ENCODE data around the gene PSD4.

PSD4 gene

DNA sequence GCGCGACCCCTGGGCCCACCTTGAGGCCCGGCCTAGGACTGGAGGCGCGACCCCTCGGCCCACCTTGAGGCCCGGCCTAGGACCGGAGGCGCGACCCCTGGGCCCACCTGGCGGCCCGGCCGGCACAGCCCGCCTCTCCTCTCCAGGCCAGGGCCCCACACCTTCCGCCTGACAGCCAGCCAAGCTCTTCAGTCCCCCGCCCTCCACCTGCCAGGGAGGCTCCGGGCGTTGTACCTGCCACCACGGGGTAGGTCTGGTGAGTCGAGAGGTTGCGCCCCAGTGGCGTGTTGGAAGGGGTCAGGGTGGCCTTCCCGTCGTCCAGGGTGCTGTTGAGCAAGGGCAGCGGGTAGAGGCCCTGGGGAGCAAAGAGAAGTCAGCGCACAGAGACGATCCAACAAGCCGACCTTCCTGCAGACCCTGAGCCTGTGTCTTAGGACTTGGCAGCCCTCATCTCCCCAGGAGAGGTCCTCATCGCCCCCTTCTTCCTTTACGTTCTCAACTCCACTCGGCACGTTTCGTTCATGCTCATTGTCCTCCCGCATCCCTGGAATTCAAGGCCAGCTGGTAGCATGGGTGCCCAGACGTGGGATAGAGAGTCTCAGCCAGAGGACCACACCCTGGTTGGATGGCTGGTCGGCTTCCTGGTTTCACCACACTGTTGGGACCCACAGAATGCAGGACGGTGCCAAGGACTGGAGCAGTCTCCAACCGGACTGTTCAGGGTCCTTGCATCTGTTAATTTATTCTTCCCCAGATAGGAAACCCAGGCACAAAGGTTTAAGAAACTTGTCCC lies 62.8 kb downstream of the PSD4 start:
- peaks cover 8% of the 10 kb centered on the region for H3K27me3 Mint-ChIP-seq (ENCODE audit: low read depth)
- H3K27ac Mint-ChIP-seq, result peak overlapping the region in 2 of 3 experiments; percentile 50 to 69
- no peak overlapping the region for H3K4me3 Mint-ChIP-seq
- H3K9me3 Mint-ChIP-seq, result peaks cover 2% of the 10 kb centered on the region
- TF ChIP-seq, protein P1, sequence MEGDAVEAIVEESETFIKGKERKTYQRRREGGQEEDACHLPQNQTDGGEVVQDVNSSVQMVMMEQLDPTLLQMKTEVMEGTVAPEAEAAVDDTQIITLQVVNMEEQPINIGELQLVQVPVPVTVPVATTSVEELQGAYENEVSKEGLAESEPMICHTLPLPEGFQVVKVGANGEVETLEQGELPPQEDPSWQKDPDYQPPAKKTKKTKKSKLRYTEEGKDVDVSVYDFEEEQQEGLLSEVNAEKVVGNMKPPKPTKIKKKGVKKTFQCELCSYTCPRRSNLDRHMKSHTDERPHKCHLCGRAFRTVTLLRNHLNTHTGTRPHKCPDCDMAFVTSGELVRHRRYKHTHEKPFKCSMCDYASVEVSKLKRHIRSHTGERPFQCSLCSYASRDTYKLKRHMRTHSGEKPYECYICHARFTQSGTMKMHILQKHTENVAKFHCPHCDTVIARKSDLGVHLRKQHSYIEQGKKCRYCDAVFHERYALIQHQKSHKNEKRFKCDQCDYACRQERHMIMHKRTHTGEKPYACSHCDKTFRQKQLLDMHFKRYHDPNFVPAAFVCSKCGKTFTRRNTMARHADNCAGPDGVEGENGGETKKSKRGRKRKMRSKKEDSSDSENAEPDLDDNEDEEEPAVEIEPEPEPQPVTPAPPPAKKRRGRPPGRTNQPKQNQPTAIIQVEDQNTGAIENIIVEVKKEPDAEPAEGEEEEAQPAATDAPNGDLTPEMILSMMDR (IDR thresholded peaks at IDR 0.05; ENCODE audit: unreplicated experiment in 3 of 3), result no peak
- H3K4me1 Mint-ChIP-seq, result peaks cover 34% of the 10 kb centered on the region
- H3K36me3 Mint-ChIP-seq (ENCODE audit: low read depth), result peaks cover 53% of the 10 kb centered on the region

GRCh38 chr2:113237604-113238160 lies 63.9 kb downstream of the PSD4 start:
- Mint-ChIP-seq H3K36me3 (ENCODE audit: low read depth) (peaks cover 53% of the 10 kb centered on the region), H3K27me3 (ENCODE audit: low read depth) (peaks cover 8% of the 10 kb centered on the region), H3K4me1 (peaks cover 27% of the 10 kb centered on the region), H3K27ac (peak overlapping the region; percentile 50 to 69 (median 60)), H3K9me3 (peaks cover 2% of the 10 kb centered on the region), H3K4me3 (no peak overlapping the region)
- TF ChIP-seq, protein P1 (IDR thresholded peaks at IDR 0.05; ENCODE audit: unreplicated experiment in 3 of 3), result no peak

- peak overlapping the region in 1 of 3 experiments; percentile 61 for H3K27ac Mint-ChIP-seq
- H3K9me3 Mint-ChIP-seq, result peaks cover 2% of the 10 kb centered on the region
- H3K27me3 Mint-ChIP-seq (ENCODE audit: low read depth), result peaks cover 6% of the 10 kb centered on the region
- H3K4me3 Mint-ChIP-seq, result no peak overlapping the region
- peaks cover 59% of the 10 kb centered on the region for H3K36me3 Mint-ChIP-seq (ENCODE audit: low read depth)
- TF ChIP-seq, protein P1 (IDR thresholded peaks at IDR 0.05; ENCODE audit: unreplicated experiment in 3 of 3), result no peak
- H3K4me1 Mint-ChIP-seq, result peaks cover 20% of the 10 kb centered on the region
These were observed 65.4 kb downstream of the PSD4 start for GRCh38 chr2:113238871-113239839.

GRCh38 chr2:113240150-113240914 lies 66.6 kb downstream of the PSD4 start:
- Mint-ChIP-seq H3K4me1 (peaks cover 20% of the 10 kb centered on the region), H3K4me3 (peak overlapping the region in 2 of 3 experiments; percentile 31 to 52), H3K27me3 (ENCODE audit: low read depth) (peaks cover 6% of the 10 kb centered on the region)

More at GRCh38 chr2:113240150-113240914, 66.6 kb downstream of the PSD4 start:
- Mint-ChIP-seq H3K36me3 (ENCODE audit: low read depth) (peaks cover 56% of the 10 kb centered on the region), H3K9me3 (peaks cover 2% of the 10 kb centered on the region), H3K27ac (peak overlapping the region; percentile 56 to 92 (median 78))
- TF ChIP-seq, protein P1 (IDR thresholded peaks at IDR 0.05; ENCODE audit: unreplicated experiment in 3 of 3), result no peak

Measured in nephron (organoid).